ENCODE measurements around the gene SARS2.
A peak's percentile ranks its signal among the peaks of the same experiment; 100 is the strongest.
"Not testable (repeated sequence)": the region's sequence is repeated elsewhere in the genome, so short reads cannot be mapped to it uniquely, and the experiment has no call there.

Gene SARS2

DNA sequence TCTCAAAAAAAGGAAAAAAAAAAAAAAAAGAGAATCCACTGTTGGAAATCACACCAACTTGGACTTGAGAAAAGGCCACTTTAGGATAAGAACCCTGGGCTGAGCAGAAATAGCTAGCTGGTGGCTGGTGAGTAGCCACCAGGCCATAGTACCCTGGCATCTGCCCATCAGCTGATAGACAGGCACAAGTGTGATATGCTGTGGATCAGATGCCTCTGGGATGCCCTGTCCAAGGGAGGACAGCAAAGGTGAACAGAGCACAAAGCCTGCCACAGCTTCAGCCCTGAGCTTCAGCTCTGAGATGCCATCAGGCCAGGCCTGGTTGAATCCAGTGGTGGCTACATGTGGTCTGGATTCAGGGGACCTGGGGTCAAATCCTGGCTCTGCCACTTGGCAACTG is 39.9 kb downstream of the SARS2 start:
- no peak for DNase-seq

DNA sequence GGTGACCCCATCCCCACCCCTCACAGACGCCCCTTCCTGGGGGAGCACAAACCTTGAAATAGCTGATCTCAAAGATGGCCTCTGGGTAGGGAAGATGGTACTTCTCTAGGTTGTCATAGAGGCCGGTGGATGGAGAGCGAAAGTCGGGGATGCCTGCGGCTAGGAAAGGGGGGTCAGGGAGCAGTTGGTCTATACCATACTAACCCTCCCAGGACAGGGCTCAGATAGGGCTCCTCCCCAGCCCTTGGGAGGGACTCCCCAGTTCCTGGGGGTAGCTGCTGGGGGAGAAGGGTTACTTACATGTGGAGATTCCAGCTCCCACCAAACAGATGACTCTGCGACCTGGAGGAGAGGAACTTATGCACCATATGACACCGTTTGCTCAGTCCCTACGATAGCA is 40.8 kb downstream of the SARS2 start:
- DNase-seq: no peak

DNA sequence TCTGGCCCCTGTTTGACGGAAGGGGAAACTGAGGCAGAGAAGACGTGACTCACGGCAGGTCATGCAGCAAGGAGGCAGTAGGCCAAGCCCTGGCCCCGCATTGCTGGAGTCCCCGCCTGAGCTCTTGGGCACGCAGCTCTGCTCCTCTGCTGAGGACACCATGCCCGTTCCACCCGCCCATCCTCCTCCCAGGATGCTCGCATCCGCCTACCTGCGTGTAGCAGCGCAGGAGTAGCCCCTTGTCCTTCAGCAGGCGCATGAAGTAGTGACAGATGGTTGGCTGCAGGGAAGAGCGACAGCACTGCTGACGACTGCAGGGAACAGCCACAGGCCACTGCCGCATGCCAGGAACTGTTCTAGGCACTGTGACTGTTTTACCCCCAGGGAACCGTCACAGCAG is 41.7 kb downstream of the SARS2 start:
- no peak for DNase-seq

DNA sequence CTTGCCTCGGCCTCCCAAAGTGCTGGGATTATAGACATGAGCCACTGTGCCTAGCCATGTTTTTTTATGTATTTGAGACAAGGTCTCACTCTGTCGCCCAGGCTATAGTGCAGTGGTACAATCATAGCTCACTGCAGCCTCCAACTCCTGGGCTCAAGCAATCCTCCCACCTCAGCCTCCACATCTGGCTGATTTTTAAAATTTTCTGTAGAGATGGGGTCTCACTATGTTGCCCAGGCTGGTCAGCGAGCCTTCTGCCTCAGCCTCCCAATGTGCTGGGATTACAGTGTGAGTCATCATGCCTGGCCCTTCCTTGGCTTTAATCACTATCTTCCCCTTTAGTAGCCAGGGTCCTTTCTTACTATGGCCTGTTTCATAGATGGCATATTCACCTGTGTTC is 45.9 kb downstream of the SARS2 start:
- DNase-seq: not testable (repeated sequence)

DNA sequence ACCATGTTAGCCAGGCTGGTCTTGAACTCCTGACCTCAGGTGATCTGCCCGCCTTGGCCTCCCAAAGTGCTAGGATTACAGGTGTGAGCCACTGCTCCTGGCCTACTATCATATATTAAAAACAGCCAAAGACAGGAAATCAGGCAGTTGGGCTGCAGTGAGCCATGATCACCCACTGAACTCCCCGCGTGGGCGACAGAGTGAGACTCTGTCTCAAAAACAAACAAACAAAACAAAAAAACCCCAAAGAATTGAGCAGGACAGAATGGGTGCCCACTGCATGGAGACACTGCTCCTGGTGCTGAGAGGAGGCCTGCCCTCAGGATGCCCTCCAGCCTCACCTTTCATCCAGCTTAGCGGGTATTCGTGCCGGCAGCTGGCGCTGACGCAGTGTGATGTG is 47.3 kb downstream of the SARS2 start:
- DNase-seq: no peak

DNA sequence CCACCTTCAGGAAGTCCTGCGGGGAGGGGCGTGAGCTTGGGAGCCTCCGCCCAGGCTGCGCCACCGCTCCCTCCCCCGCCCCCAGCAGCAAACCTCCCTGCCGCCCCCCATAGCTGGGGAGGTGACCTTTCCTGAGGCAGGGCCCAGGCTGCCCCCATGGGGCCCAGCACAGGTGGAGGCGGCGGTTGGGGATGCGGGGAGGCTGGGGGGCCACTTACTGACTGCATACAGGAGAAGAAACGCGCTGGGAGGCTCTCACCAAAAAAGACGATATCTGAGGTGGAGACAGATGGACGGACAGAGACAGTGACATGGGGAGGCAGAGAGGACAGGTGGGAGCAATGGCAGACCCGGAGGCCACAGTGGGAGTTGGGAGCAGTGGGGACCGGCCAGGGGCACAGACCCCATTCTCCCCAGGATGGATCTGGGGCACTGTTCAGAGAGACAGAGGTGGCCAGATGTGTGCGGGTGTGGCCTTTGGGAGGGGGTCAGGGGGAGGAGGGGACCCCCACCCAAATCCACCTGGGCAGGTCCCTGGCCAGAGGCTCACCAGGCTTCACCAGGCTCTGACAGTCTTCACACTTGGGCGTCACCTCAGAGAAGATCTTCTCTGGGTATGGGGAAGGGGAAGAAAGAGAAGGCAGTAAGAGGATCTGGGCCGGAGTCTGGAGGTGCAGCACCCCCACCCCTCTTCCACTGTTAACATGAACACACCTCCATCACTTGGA is 49.5 kb downstream of the SARS2 start:
- no peak for DNase-seq

DNA sequence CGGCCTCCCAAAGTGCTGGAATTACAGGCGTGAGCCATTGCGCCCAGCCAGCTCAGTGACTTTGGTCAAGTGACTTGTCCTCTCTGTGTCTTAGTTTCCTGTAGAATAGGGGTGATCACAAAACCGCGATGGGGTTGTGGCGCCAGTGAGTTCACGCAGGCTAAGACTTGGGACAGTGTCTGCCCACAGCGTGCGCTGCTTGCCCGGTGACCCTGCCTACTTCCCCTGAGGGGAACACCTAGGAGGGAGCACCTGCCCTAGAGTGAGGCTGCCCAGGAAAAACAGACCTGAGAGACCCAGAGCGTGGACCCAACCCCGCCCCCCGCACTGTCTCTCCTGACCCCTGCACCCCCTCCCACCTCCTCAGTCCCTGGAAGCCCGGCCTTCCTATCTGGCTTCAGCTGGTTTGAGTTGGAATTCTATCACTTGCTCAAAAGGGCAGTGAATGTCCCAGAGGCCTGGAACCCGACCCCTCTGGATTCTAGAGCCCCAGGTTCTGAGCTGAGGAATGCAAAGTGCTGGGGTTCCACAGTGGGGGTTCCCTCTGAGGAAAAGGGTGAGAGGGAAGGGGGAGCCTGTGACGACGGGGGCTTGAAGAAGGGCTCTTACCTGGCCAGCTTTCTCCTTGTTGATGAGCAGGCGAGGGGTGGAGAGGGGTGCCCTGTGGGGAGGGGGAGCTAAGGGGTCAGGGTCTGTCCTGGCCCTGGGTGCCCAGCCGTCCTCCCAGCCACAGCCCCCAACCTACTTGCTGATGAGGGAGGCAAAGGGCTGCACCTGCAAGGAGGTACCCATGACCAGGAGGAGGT is 50.3 kb downstream of the SARS2 start:
- no peak for DNase-seq

DNA sequence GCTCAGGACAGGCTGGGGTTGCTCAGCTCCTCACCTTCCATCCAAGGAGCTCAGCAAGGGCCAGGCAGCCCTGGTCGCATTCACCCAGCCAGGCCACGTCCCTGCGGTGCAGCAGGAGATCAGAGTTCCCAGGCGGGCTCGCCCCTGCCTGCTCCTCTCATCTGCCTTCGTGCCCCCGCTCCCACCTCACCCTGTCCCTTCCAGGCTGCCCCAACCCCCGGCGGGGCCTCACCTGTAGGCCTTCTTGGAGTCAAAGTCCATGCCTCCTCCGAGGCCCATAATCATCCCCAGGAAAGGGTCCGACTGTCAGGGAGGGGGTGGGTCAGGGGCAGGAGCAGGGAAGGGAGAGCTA is 51.2 kb downstream of the SARS2 start:
- no peak for DNase-seq

DNA sequence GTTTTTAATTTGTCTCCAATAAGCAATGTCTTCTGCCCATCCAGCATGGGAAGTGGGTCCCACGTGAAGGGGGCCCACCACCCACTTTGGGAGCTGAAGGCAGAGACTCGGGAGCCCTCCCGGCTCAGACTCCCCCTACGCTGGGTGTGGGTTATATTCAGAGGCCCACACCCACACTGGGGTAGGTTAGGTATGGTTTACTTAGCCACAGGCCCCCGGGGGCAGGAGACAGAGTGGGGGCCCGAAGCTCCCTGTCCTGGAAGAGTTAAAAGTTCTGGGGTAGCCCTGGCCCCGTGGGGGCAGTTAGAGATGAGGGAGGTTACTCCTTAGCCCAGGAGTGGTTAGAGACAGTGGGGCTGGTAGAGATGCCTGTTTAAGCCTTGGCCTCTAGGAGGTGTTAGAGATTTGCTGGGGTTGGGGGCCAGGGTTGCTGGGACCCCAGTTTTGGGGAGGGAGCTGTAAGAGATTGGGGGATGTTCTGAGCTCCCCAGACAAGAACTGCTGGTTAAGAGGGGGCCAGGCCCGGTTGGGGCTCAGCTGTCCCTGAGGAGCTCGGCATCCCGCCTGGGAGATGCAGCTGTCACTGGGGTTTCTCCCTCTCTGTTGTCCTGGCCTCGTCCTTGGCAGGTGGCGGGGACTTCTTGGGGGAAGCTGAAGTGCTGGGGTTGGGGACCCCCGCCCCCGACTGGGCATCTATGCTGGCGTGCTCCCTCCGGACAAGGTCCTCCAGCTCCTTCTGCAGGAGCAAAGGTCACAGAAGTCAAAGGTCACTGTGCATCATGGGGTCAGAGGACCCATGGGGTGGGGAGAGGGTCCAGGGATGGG is 51.8 kb downstream of the SARS2 start:
- no peak for DNase-seq

DNA sequence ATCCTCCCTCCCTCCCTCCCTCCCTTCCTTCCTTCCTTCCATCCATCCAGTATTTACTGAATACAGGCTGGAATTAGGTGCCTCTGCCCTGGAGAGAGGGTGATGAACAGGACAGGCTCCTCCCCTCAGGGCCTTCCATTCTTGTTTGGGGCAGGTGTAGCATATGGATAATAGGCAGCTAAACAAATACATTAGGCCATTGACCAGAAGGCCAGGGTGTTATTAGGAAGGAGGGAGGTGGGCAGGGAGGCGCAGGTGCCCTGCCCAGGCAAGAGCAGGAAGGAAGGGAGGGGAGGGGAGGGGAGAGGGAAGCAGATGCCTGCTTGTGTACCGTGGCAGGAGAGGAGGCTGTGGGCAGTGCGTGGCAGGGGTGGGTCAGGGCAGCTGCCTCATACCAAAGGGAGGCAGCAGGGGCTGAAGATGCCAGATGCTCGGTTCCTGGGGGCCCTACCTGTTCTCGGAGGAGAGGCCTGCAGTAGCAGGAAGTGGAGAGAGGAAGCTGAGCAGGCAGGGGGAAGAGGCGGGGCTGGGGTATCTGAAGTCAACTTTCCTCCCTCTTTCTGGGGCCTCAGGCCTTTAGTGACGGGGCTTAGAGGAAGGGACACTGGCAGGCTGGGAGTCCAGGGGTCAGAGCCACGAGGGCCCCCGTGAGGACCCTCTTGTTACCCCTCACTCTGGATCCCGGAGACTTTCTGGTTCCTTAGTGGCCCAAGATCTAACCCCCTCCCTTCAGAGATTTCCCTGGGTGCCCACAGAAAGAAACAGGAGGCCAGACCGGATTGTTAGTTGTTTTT is 52.6 kb downstream of the SARS2 start, which contains the start of gene RINL:
Gene RINL (minus strand): TSS at position 495 of the 794 bp plus-strand sequence. CDS start 1,533 bp downstream, outside the sequence.
- DNase-seq: peak; percentile 68

DNA sequence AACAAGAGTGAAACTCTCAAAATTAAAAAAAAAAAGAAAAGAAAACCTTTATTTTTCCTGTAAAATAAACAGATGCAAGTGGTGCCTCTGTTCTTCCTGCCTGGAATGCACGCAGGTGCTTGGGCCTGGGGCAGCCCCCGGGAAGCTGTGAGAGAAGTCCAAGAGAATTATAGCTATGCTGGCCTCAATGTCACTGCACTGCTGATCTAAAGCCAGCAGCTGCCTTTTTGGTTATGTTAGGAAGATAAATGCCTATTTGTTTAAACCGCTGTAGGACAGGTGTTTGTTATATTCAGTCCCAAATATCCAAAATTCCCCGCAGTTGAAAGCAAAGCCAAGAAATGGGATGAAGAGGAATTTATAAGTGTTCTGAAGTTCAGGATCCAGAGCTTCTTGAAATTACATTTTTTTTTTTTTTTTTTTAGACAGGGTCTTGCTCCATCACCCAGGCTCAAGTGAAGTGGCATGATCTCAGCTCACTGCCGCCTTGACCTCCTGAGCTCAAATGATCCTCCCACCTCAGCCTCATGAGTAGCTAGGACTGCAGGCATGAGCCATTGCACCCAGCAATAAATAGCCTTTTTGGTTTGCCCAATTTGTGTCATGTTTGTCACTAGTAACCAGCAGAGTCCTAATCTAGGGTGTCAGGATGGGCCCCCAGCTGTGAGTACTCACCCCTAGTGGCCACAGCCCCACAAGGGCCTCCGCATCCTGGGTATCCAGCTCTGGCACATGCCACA is 54.7 kb downstream of the SARS2 start:
- no peak for DNase-seq

DNA sequence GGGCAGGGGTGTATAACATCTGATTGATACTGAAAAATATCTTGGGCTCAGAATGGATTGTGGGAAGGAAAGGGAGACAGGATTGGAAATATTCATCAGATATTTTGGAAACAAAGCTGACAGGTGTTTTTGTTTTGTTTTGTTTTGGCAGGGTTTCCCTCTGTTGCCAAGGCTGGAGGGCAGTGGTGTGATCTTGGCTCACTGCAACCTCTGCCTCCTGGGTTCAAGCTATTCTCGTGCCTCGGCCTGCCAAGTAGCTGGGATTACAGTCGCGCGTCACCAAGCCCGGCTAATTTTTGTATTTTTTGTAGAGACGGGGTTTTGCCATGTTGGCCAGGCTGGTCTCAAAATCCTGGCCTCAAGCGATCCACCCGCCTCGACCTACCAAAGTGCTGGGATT is 57.2 kb downstream of the SARS2 start:
- DNase-seq: not testable (repeated sequence)

DNA sequence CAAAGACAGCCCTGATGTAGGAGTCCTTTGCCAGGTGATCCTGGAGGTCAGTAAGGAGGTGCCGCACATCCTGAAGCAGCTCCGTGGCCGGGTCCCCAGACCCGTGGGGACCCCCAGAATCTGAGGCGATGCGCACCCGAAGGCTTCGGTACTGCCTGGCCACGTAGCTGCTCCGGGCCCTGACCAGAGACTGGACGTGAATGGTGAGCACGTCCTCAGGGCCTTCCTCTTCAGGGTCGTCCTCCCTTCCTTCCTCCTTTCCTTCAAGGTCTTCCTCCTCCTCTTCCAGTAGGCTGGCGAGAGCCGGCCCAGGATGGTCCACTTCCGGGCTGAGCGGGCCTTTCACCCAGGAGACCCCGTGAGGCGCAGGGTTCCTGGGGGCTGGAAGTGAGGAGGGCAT is 60.0 kb downstream of the SARS2 start:
- DNase-seq: no peak

DNA sequence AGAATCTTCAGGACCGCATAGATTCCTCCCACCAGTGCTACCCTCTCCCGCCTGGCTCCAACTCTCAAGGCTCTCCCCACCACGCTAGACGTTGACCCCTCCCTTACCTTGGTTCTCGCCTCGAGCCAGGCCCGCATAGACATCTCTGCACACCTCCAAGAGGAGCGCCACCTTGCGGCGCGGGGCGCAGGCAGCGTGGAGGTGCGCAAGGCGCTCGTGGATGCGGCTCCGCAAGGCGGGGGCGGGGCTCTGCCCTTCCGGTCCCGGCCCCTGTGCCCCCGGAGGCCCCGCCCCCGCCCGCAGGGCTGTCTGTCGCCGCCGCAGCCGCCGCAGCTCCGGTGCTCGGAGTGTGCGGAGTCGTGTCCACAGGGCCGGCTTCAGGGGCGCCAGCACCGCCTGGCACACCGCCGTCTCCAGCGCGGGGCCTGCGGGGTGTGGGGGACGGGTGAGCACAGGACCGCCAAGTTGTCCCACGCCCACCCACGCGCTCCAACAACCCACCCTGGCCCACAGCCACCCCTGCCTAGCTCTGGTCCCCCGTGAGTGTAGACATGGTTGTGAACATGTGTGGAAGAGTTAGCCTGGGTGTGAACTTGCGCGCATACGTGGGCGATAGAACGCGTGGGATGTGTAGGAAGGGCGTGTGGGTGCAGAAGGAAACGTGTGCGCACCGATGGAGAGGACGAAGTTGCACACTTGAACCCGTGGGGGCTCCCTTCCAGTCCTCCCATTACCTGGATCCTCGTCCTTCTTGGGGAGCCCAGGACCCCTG is 60.5 kb downstream of the SARS2 start:
- peak; percentile 92 for DNase-seq

DNA sequence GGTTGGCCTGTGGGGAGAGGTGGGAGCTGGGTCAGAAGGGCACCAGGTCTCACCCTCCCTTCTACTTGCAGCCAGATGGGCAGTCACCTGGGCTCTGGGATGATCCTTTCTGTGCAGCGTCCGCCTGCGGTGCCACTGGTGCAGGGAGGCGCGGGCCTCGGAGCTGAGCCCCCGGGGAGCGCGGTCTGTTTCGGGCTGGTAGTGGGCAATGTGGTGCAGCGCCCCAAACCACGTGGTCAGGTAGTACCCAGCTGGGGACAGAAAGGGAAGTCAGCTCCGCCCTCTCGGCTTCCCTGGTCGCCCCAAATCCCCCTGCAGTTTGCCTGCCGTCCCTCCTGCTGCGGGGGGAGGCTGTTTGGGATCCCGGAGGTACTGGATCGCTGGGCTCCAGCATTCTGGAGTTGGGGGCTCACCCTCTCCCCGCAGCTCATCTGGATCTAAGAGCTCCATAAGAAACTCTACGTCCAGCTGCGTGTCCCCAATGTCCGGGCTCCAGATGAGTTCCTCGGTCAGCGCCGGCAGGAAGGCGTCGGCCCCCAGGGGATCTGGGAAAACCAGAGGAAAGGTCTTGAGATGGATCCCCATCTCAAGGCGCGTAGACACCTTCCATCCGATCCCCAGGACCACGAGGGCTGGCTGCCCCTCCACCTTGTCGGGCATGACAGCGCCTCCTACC is 61.3 kb downstream of the SARS2 start:
- no peak for DNase-seq

DNA sequence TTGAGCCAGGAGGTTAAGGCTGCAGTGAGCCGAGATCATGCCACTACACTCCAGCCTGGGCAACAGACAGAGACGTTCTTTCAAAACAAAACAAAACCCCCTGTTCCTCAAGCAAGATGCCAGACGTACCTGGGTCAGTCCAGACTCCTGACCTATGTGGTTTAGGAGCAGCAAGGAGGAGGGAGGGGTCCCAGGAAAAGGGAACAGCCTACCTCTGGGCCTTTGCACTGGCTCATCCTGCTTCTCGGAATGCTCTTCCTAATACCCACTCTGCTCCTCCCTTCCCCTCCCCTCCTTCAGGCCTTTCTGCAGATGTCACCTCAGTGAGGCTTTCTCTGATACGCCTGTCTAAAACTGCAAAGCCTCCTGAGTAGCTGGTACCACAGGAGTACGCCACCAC is 62.0 kb downstream of the SARS2 start:
- no peak for DNase-seq

DNA sequence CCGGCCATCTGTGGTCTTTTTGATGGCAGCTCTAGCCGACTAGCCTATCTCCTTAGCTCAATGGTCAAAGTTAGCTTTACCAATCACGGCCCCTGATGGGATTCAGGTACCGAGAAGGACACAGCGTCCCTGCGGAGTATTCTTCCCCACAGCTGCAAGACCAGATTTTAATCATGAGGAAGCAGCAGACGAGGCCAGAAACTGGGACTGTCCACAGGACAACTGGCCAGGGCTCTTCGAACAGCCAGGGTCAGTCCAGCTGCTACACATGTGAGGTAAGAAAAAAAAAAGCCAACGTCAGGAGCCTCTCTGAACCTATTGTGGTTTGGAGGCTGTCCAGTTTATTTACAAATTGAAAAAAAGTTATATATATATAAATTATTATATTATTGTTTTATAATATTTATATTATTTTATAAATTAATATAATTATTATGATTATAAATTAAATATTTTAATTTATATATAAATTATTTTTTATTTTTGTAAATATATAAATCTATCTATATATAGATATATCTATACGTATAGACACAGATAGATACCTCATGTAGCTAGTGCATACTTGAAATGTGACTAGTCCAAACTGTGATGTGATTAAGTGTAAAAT is 63.3 kb downstream of the SARS2 start:
- DNase-seq: no peak
